Panc1 (cell line): ENCODE results near the gene PIP4K2A. TPM values are rescaled to one million over a fixed set of nuclear protein-coding genes. Genes with fewer than 3 reads are reported as not detected.

Experiments
- ATAC-seq: fragments of 200-7000 bp; cut with Tn5 transposase; 2 replicates; pipeline ENCODE4 v1.9.1; 2020; ENCODE audit warnings: mild to moderate bottlenecking, moderate library complexity
- BruUV-seq: library from RNA; stranded (reverse); fragments of 400-500 nt; replicated peaks from 2 replicates; lab custom pipeline; 2021; lab: Mats Ljungman, UMichigan
- CTCF ChIA-PET: fragments of 300-600 bp; sonication (Branson Sonifier 250); formaldehyde crosslinking; loops from one replicate; lab custom pipeline; 2022; ENCODE audit warnings: antibody characterized with exemption; lab: Charles Lee
- POLR2A ChIA-PET: fragments of 300-600 bp; sonication (Branson Sonifier 250); formaldehyde crosslinking; loops from one replicate; lab custom pipeline; 2022; ENCODE audit warnings: antibody characterized with exemption; lab: Charles Lee
- DNase-seq: peaks from one replicate; pipeline ENCODE4 v3.0.0-alpha.2; 2010; ENCODE audit warnings: low read depth, low spot score
- H3K27ac ChIP-seq: 2 replicates; pipeline ENCODE4 v1.5.1; 2011; ENCODE audit warnings: mild to moderate bottlenecking, low read length, inconsistent platforms
- H3K27me3 ChIP-seq: fragments of 200-500 bp; sonication (Bioruptor generic); 2 replicates; pipeline ENCODE4 v1.6.0; 2014; ENCODE audit warnings: low read length, inconsistent platforms; ENCODE audit not compliant: control insufficient read depth, insufficient read depth
- H3K36me3 ChIP-seq: fragments of 200-500 bp; sonication (Bioruptor generic); 2 replicates; pipeline ENCODE4 v1.5.1; 2014; ENCODE audit warnings: inconsistent platforms, mild to moderate bottlenecking, low read length, moderate library complexity; ENCODE audit not compliant: control insufficient read depth, insufficient read depth
- H3K4me1 ChIP-seq: 2 replicates; pipeline ENCODE4 v1.5.1; 2011; ENCODE audit warnings: inconsistent platforms, mild to moderate bottlenecking, low read length, moderate library complexity; ENCODE audit not compliant: control insufficient read depth, insufficient read depth
- H3K4me3 ChIP-seq, 2 experiments: 2 replicates each; pipeline ENCODE4 v1.5.1; 2011 to 2012; ENCODE audit warnings: low read depth in 2 of 2, low read length in 2 of 2, mild to moderate bottlenecking in 2 of 2, inconsistent platforms in 1 of 2, moderate library complexity in 1 of 2
- H3K9me3 ChIP-seq: fragments of 200-500 bp; sonication (Bioruptor generic); 2 replicates; pipeline ENCODE4 v1.5.1; 2014; ENCODE audit warnings: low read depth, mild to moderate bottlenecking, inconsistent platforms, low read length, moderate library complexity; ENCODE audit not compliant: control insufficient read depth, insufficient read depth
- CTCF ChIP-seq: fragments of 450-650 bp; IDR thresholded peaks from 2 replicates; pipeline ENCODE4 v1.5.1; 2017; ENCODE audit warnings: mild to moderate bottlenecking
- POLR2AphosphoS5 ChIP-seq: IDR thresholded peaks from 2 replicates; pipeline ENCODE4 v1.6.1; 2012; ENCODE audit warnings: mild to moderate bottlenecking, low read depth, low read length, moderate library complexity
- REST ChIP-seq, 2 experiments: IDR thresholded peaks; 2 replicates each; pipeline ENCODE4 v1.6.1; 2011 to 2012; ENCODE audit warnings: low read depth in 2 of 2, control low read depth in 1 of 2, low read length in 1 of 2, mild to moderate bottlenecking in 1 of 2, moderate library complexity in 1 of 2; ENCODE audit not compliant: insufficient read depth in 1 of 2
- SIN3A ChIP-seq: IDR thresholded peaks from 2 replicates; pipeline ENCODE4 v1.6.1; 2012; ENCODE audit warnings: low read depth, mild to moderate bottlenecking, low read length, moderate library complexity, borderline replicate concordance; ENCODE audit not compliant: insufficient read depth
- TCF7L2 ChIP-seq: IDR thresholded peaks from 2 replicates; pipeline ENCODE4 v1.6.1; 2011; ENCODE audit warnings: mild to moderate bottlenecking, low read depth, low read length, inconsistent platforms
- in situ Hi-C: cut with HindIII; loops from 2 replicates; pipeline ENCODE4 v1.10.0; 2016; ENCODE audit warnings: low sequenced_read_pairs, low pct_unique_long_range_greater_than_20kb
- intact Hi-C: fragments of 100-400 bp; cut with micrococcal nuclease; formaldehyde crosslinking; loops from one replicate; pipeline ENCODE4 v1.10.0; 2022; ENCODE audit not compliant: unreplicated experiment
- total RNA-seq: library from RNA; stranded (reverse); gene quantifications from one replicate; pipeline ENCODE4 v1.2.1, GENCODE V29; 2021; ENCODE audit not compliant: unreplicated experiment

The PIP4K2A gene
- total RNA-seq, 1 experiment from 2014 or later: 25.2 TPM

GRCh38 chr10:22613011-22613410 lies 101.4 kb downstream of the PIP4K2A start:
- Histone ChIP-seq H3K4me1 (peaks cover 20% of the 10 kb centered on the region), H3K9me3 (no peaks in the 10 kb centered on the region), H3K27ac (no peak overlapping the region), H3K36me3 (no peaks in the 10 kb centered on the region; the same call in 1 of the 2 replicates), H3K27me3 (no peaks in the 10 kb centered on the region), H3K4me3 (no peak overlapping the region)
- in situ Hi-C loops (no loop called here), intact Hi-C loops (no loop called here)
- POLR2A ChIA-PET: no interaction called here
- no TSS peak for BruUV-seq
- no peak for ATAC-seq
- no peak for TF ChIP-seq POLR2AphosphoS5
- no peak for TF ChIP-seq REST (IDR thresholded peaks at IDR 0.05; ENCODE audit: insufficient read depth in 1 of 2, low read depth in 2 of 2, low read length in 1 of 2)
- TF ChIP-seq TCF7L2: no peak
- TF ChIP-seq SIN3A: no peak
- no peak for TF ChIP-seq CTCF
- no peak for DNase-seq
- CTCF ChIA-PET: no interaction called here

GRCh38 chr10:22612318-22612717 lies 102.1 kb downstream of the PIP4K2A start:
- TF ChIP-seq SIN3A (no peak), CTCF (no peak), POLR2AphosphoS5 (no peak), TCF7L2 (no peak), REST (IDR thresholded peaks at IDR 0.05; ENCODE audit: insufficient read depth in 1 of 2, low read depth in 2 of 2, low read length in 1 of 2) (no peak)
- Histone ChIP-seq H3K9me3 (no peaks in the 10 kb centered on the region), H3K4me1 (peaks cover 14% of the 10 kb centered on the region), H3K4me3 (no peak overlapping the region), H3K36me3 (no peaks in the 10 kb centered on the region; the same call in 1 of the 2 replicates), H3K27ac (no peak overlapping the region), H3K27me3 (no peaks in the 10 kb centered on the region)
- BruUV-seq: no TSS peak
- in situ Hi-C loops (no loop called here), intact Hi-C loops (no loop called here)
- CTCF ChIA-PET: no interaction called here
- POLR2A ChIA-PET: no interaction called here
- ATAC-seq (no peak), DNase-seq (no peak)
